A549 (cell line): ENCODE results near the gene STIM2.

Experiments
- MAX ChIP-seq: IDR thresholded peaks from 2 replicates; pipeline ENCODE4 v1.6.1; 2012
- POLR2AphosphoS2 ChIP-seq: conservative IDR thresholded peaks from 2 replicates; pipeline ENCODE4 v1.6.1; 2012; ENCODE audit warnings: low read length, improper control_type of control experiment, inconsistent platforms
- ZNF302 ChIP-seq: fragments of 250-450 bp; sonication (Bioruptor Pico); IDR thresholded peaks from 2 replicates; pipeline ENCODE4 v1.9.0; 2021; ENCODE audit warnings: inconsistent platforms, mild to moderate bottlenecking, moderate library complexity

- no peak for TF ChIP-seq POLR2AphosphoS2
- no peak for TF ChIP-seq ZNF302 (CRISPR knock-in tag)
- TF ChIP-seq MAX = no peak
These were observed 136.1 kb downstream of the STIM2 start for GRCh38 chr4:26996745-26997144.
